Thyroid gland (tissue), 4 donors: Measurements from ENCODE around the gene SLC48A1.

ENCODE experiments used
- CTCF ChIP-seq, 6 experiments: fragments of 200-600 bp in 3 of 6; fragments of 450-650 bp in 3 of 6; sonication (generic) in 3 of 6; IDR thresholded peaks; one replicate each; pipeline ENCODE4 v1.5.1; 2016 to 2019; ENCODE audit warnings: antibody characterized with exemption in 6 of 6, mild to moderate bottlenecking in 2 of 6, inconsistent platforms in 1 of 6, moderate library complexity in 1 of 6
- POLR2A ChIP-seq, 2 donors: fragments of 450-650 bp; IDR thresholded peaks; one replicate each; pipeline ENCODE4 v1.6.1; 2017; ENCODE audit warnings: antibody characterized with exemption in 2 of 2, mild to moderate bottlenecking in 2 of 2, moderate library complexity in 1 of 2

DNA sequence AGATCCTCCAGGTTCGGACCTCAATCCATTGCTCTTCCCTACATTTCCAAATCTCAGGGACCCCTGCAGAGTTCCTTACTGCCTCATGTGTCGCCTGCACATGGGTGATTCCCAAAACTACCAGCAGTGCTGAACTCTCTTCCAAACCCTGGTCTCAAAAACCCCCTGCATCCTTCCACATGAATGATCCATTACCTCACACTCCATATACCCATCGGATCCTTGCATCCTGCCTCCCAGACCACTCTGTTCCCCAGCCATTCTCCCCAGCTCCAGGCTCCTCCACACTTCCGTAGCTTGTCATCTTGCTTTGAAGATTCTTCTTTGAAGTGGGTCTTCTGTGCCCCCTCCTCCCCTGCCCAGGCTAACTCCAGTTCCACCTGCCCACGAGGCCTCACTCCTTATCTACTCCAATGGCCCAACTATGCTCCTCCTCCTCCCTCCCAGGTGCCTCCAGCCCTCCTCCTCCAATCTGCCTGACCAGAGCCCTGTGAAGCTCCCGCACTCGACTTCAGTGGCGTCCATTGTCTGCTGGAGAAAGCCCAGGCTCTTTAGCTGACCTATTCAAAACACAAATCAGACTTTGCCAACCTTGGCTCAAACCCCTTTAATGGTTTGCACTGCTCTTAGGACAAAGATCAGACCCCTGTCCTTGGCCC is 28.1 kb upstream of the SLC48A1 start:
- TF ChIP-seq CTCF (IDR thresholded peaks at IDR 0.05), result no peak
- TF ChIP-seq POLR2A (IDR thresholded peaks at IDR 0.05), result no peak
